Measurements from ENCODE around the gene CEP63.

CEP63 gene

GRCh38 chr3:134485718-134486576 is at the start of gene CEP63, which contains the start of gene ANAPC13:
TSS of gene CEP63 (plus strand) at chr3:134486057. CDS start at chr3:134495321, 9,264 bp downstream.
TSS of gene ANAPC13 (minus strand) at chr3:134485985. CDS start at chr3:134482904, 3,081 bp downstream.
- in situ Hi-C loops (cut with MboI; ENCODE audit: low sequenced_read_pairs) = no loop called here

- in situ Hi-C loops (cut with MboI; ENCODE audit: low sequenced_read_pairs) = no loop called here
Observed at GRCh38 chr3:134437211-134437752, 48.6 kb upstream of the CEP63 start.

GRCh38 chr3:134441321-134441720 is 44.5 kb upstream of the CEP63 start:
- in situ Hi-C loops (cut with MboI; ENCODE audit: low sequenced_read_pairs) = no loop called here

- in situ Hi-C loops (cut with MboI; ENCODE audit: low sequenced_read_pairs) = no loop called here
Observed at GRCh38 chr3:134441821-134442220, 44.0 kb upstream of the CEP63 start.

GRCh38 chr3:134445095-134445494 is 40.8 kb upstream of the CEP63 start:
- in situ Hi-C loops (cut with MboI; ENCODE audit: low sequenced_read_pairs) = no loop called here

- in situ Hi-C loops (cut with MboI; ENCODE audit: low sequenced_read_pairs) = no loop called here
Observed at GRCh38 chr3:134445636-134446035, 40.2 kb upstream of the CEP63 start.

- in situ Hi-C loops (cut with MboI; ENCODE audit: low sequenced_read_pairs) = no loop called here
Observed at GRCh38 chr3:134446800-134447199, 39.1 kb upstream of the CEP63 start.

- in situ Hi-C loops (cut with MboI; ENCODE audit: low sequenced_read_pairs) = no loop called here
Observed at GRCh38 chr3:134447351-134447750, 38.5 kb upstream of the CEP63 start.

GRCh38 chr3:134448664-134449063 is 37.2 kb upstream of the CEP63 start:
- in situ Hi-C loops (cut with MboI; ENCODE audit: low sequenced_read_pairs) = no loop called here

GRCh38 chr3:134449277-134449676 is 36.6 kb upstream of the CEP63 start:
- in situ Hi-C loops (cut with MboI; ENCODE audit: low sequenced_read_pairs) = no loop called here

GRCh38 chr3:134449951-134450350 is 35.9 kb upstream of the CEP63 start:
- in situ Hi-C loops (cut with MboI; ENCODE audit: low sequenced_read_pairs) = loop anchor here (25.0 kb wide), 1 partner anchor 513 kb away; no protein-coding TSS in a partner anchor

- in situ Hi-C loops (cut with MboI; ENCODE audit: low sequenced_read_pairs) = loop anchor here (25.0 kb wide), 1 partner anchor 516 kb away; no protein-coding TSS in a partner anchor
Observed at GRCh38 chr3:134453631-134454030, 32.2 kb upstream of the CEP63 start.

- in situ Hi-C loops (cut with MboI; ENCODE audit: low sequenced_read_pairs) = loop anchor here (25.0 kb wide), 1 partner anchor 520 kb away; no protein-coding TSS in a partner anchor
Observed at GRCh38 chr3:134457376-134458074, 28.3 kb upstream of the CEP63 start.

- in situ Hi-C loops (cut with MboI; ENCODE audit: low sequenced_read_pairs) = loop anchor here (25.0 kb wide), 1 partner anchor 521 kb away; no protein-coding TSS in a partner anchor
Observed at GRCh38 chr3:134458406-134458945, 27.4 kb upstream of the CEP63 start.

- in situ Hi-C loops (cut with MboI; ENCODE audit: low sequenced_read_pairs) = loop anchor here (25.0 kb wide), 1 partner anchor 522 kb away; no protein-coding TSS in a partner anchor
Observed at GRCh38 chr3:134459562-134459961, 26.3 kb upstream of the CEP63 start.

GRCh38 chr3:134460965-134461364 is 24.9 kb upstream of the CEP63 start:
- in situ Hi-C loops (cut with MboI; ENCODE audit: low sequenced_read_pairs) = loop anchor here (25.0 kb wide), 1 partner anchor 524 kb away; no protein-coding TSS in a partner anchor

- in situ Hi-C loops (cut with MboI; ENCODE audit: low sequenced_read_pairs) = loop anchor here (25.0 kb wide), 1 partner anchor 525 kb away; no protein-coding TSS in a partner anchor
Observed at GRCh38 chr3:134462331-134462941, 23.4 kb upstream of the CEP63 start.

GRCh38 chr3:134463676-134464063 is 22.2 kb upstream of the CEP63 start:
- in situ Hi-C loops (cut with MboI; ENCODE audit: low sequenced_read_pairs) = loop anchor here (25.0 kb wide), 1 partner anchor 526 kb away; no protein-coding TSS in a partner anchor

- in situ Hi-C loops (cut with MboI; ENCODE audit: low sequenced_read_pairs) = loop anchor here (25.0 kb wide), 1 partner anchor 527 kb away; no protein-coding TSS in a partner anchor
Observed at GRCh38 chr3:134464064-134464688, 21.7 kb upstream of the CEP63 start.
